GM23338 (cell line): ENCODE data around the gene LCE1F. TPM values are rescaled to one million over a fixed set of nuclear protein-coding genes. Genes with fewer than 3 reads are reported as not detected.

Source experiments
- ATAC-seq: fragments of 200-7000 bp; cut with Tn5 transposase; 3 replicates; pipeline ENCODE4 v1.9.1; 2020
- DNase-seq: peaks from one replicate; pipeline ENCODE4 v3.0.0-alpha.2; 2015; ENCODE audit warnings: low spot score
- H2AFZ ChIP-seq: fragments of 200-600 bp; sonication (generic); 2 replicates; pipeline ENCODE4 v1.8.0; 2016; ENCODE audit warnings: antibody characterized with exemption, mild to moderate bottlenecking, moderate library complexity
- H3F3A ChIP-seq: fragments of 200-600 bp; sonication (generic); replicated peaks from 2 replicates; pipeline ENCODE4 v1.8.0; 2017; ENCODE audit warnings: antibody characterized with exemption, mixed run types, low read depth
- H3K27ac ChIP-seq: fragments of 200-600 bp; sonication (generic); 2 replicates; pipeline ENCODE4 v1.6.1; 2016; ENCODE audit warnings: low read depth
- H3K27me3 ChIP-seq: fragments of 200-600 bp; sonication (generic); 2 replicates; pipeline ENCODE4 v1.8.0; 2016; ENCODE audit warnings: mild to moderate bottlenecking, mixed run types, moderate library complexity; ENCODE audit not compliant: insufficient read depth
- H3K36me3 ChIP-seq: fragments of 200-600 bp; sonication (generic); 2 replicates; pipeline ENCODE4 v1.8.0; 2016; ENCODE audit warnings: mild to moderate bottlenecking; ENCODE audit not compliant: insufficient read depth
- H3K4me1 ChIP-seq: fragments of 200-600 bp; sonication (generic); 2 replicates; pipeline ENCODE4 v1.8.0; 2016; ENCODE audit warnings: mild to moderate bottlenecking, moderate library complexity; ENCODE audit not compliant: insufficient read depth
- H3K4me2 ChIP-seq: fragments of 200-600 bp; sonication (generic); 2 replicates; pipeline ENCODE4 v1.7.1; 2017; ENCODE audit warnings: mixed run types
- H3K4me3 ChIP-seq: fragments of 200-600 bp; sonication (generic); 2 replicates; pipeline ENCODE4 v1.6.1; 2016; ENCODE audit warnings: mixed run types
- H3K79me2 ChIP-seq: fragments of 200-600 bp; sonication (generic); replicated peaks from 2 replicates; pipeline ENCODE4 v1.8.0; 2017; ENCODE audit warnings: mild to moderate bottlenecking; ENCODE audit not compliant: insufficient read depth
- H3K9me2 ChIP-seq: fragments of 200-600 bp; sonication (generic); 2 replicates; pipeline ENCODE4 v1.8.0; 2017; ENCODE audit not compliant: insufficient read depth
- H4K20me1 ChIP-seq: fragments of 200-600 bp; sonication (generic); replicated peaks from 2 replicates; pipeline ENCODE4 v1.8.0; 2017; ENCODE audit warnings: mild to moderate bottlenecking; ENCODE audit not compliant: insufficient read depth
- H3K27ac Mint-ChIP-seq: 2 replicates; pipeline ENCODE4 v1.8.0; 2020; ENCODE audit warnings: inconsistent platforms, mild to moderate bottlenecking, moderate library complexity, mixed read lengths
- H3K27me3 Mint-ChIP-seq: 3 replicates; pipeline ENCODE4 v1.8.0; 2022; ENCODE audit warnings: low read depth, mild to moderate bottlenecking, moderate library complexity, mixed read lengths, inconsistent platforms; ENCODE audit not compliant: insufficient read depth, poor library complexity
- H3K36me3 Mint-ChIP-seq: 3 replicates; pipeline ENCODE4 v1.8.0; 2021; ENCODE audit warnings: low read depth, mild to moderate bottlenecking, inconsistent platforms, moderate library complexity, mixed read lengths
- H3K4me1 Mint-ChIP-seq: 3 replicates; pipeline ENCODE4 v1.8.0; 2020; ENCODE audit warnings: mild to moderate bottlenecking, inconsistent platforms, mixed read lengths
- H3K4me3 Mint-ChIP-seq: 3 replicates; pipeline ENCODE4 v1.8.0; 2021; ENCODE audit warnings: moderate library complexity, mild to moderate bottlenecking, inconsistent platforms, mixed read lengths
- H3K9me3 Mint-ChIP-seq: 3 replicates; pipeline ENCODE4 v1.8.0; 2020; ENCODE audit warnings: moderate library complexity, mild to moderate bottlenecking, inconsistent platforms, mixed read lengths
- STAT1 ChIP-seq: IDR thresholded peaks from one replicate; pipeline ENCODE4 v1.6.1; 2016; ENCODE audit warnings: antibody characterized with exemption; ENCODE audit not compliant: unreplicated experiment
- ZNF331 ChIP-seq: fragments of 250-450 bp; sonication (Bioruptor Pico); IDR thresholded peaks from 2 replicates; pipeline ENCODE4 v1.5.0; 2020; ENCODE audit warnings: low read depth, mild to moderate bottlenecking, moderate library complexity
- ZNF462 ChIP-seq: fragments of 250-450 bp; sonication (Bioruptor Pico); IDR thresholded peaks from 2 replicates; pipeline ENCODE4 v1.5.0; 2020; ENCODE audit warnings: mild to moderate bottlenecking, moderate library complexity
- polyA plus RNA-seq: library from polyadenylated mRNA; unstranded; fragments of >200 nt; fragmentation: Nextera tagmentation; extraction: Ambion mirVana; gene quantifications from 2 replicates; pipeline ENCODE4 v1.2.1, GENCODE V29; 2016
- total RNA-seq: library from RNA; depleted of rRNA; stranded (reverse); fragments of >200 nt; shearing (Covaris generic); gene quantifications from 2 replicates; pipeline ENCODE4 v1.2.3, GENCODE V29; 2014
- TF ChIP-seq, protein P1 (sequence below): IDR thresholded peaks from one replicate; pipeline ENCODE4 v1.6.1; 2018; ENCODE audit warnings: antibody characterized with exemption; ENCODE audit not compliant: unreplicated experiment

Gene LCE1F
- total and polyA plus RNA-seq, 2 experiments from 2014 or later, result not detected

DNA sequence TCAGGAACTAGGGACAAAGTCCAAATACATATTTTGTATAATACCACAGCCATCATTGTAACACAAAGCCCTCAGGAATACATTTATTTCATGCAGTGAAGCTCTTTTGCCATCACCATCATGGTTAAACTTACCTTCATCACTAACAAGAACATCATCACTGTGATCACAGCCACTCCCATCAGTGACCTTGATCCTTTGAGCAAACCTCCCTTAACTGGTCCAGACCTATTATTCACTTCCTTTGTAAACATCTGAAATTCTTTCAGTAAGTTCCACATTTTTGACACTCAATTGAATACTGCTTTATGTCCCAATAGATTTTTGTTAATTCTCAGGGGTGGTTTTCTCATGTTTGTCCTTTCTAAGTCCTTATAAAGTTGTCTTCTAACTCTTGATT lies 33.3 kb upstream of the LCE1F start (continued):
- no peak for TF ChIP-seq ZNF462 (CRISPR knock-in tag)

DNA sequence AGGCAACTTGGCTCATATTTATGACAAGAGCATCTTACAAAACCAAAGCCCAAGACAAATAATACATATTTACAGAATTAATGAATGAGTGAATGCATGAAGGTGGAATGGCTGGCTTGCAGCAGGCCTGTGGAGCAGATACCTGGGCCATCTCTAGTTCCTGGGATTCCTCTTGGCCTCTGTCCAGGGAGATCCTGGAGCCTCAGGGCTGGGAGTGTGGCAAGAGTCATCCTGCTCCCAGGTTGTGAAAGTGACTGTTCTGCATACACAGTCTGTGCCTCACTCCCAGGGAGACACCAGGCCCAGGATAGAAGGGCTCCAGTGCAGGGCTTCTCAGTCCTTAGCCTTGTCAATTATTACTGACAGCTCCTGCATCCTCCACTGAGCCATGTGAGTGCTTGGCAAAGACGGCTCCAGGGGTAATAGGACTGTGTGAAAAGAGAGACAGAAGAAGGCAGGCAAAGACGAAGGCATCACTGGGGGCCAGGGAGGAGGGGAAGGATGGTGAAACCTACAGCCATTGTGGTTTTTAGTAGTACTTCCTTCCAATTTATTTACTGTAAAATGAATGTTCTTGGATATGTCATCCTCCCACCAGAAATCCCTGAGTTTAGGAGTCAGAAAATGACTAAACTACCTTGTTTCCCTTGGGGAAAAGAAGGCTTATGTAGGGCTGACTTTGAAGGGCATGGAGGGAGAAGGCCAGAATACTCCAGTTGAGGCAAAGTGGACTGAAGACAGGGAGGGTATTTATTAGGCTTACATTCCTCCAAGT lies 31.4 kb upstream of the LCE1F start:
- peaks cover 7% of the 10 kb centered on the region for H3K4me1 Mint-ChIP-seq
- H3K4me1 ChIP-seq, result peaks cover 12% of the 10 kb centered on the region
- DNase-seq (no peak), ATAC-seq (no peak)
- no peaks in the 10 kb centered on the region for H3K36me3 ChIP-seq
- no peaks in the 10 kb centered on the region for H4K20me1 ChIP-seq
- peaks cover 3% of the 10 kb centered on the region for H3K27me3 Mint-ChIP-seq
- no peaks in the 10 kb centered on the region for H3F3A ChIP-seq
- H3K4me3 Mint-ChIP-seq, result no peak overlapping the region
- H3K27me3 ChIP-seq, result no peaks in the 10 kb centered on the region
- peak overlapping the region; percentile 43; the same call in 1 of the 2 replicates for H2AFZ ChIP-seq
- no peaks in the 10 kb centered on the region for H3K36me3 Mint-ChIP-seq
- H3K9me2 ChIP-seq, result peaks cover 15% of the 10 kb centered on the region
- H3K9me3 Mint-ChIP-seq, result no peaks in the 10 kb centered on the region; the same call in 2 of the 3 replicates
- H3K79me2 ChIP-seq, result no peaks in the 10 kb centered on the region
- H3K4me3 ChIP-seq, result no peak overlapping the region
- H3K27ac Mint-ChIP-seq, result no peak overlapping the region
- H3K27ac ChIP-seq, result no peak overlapping the region
- no peak overlapping the region for H3K4me2 ChIP-seq
- TF ChIP-seq, protein P1, sequence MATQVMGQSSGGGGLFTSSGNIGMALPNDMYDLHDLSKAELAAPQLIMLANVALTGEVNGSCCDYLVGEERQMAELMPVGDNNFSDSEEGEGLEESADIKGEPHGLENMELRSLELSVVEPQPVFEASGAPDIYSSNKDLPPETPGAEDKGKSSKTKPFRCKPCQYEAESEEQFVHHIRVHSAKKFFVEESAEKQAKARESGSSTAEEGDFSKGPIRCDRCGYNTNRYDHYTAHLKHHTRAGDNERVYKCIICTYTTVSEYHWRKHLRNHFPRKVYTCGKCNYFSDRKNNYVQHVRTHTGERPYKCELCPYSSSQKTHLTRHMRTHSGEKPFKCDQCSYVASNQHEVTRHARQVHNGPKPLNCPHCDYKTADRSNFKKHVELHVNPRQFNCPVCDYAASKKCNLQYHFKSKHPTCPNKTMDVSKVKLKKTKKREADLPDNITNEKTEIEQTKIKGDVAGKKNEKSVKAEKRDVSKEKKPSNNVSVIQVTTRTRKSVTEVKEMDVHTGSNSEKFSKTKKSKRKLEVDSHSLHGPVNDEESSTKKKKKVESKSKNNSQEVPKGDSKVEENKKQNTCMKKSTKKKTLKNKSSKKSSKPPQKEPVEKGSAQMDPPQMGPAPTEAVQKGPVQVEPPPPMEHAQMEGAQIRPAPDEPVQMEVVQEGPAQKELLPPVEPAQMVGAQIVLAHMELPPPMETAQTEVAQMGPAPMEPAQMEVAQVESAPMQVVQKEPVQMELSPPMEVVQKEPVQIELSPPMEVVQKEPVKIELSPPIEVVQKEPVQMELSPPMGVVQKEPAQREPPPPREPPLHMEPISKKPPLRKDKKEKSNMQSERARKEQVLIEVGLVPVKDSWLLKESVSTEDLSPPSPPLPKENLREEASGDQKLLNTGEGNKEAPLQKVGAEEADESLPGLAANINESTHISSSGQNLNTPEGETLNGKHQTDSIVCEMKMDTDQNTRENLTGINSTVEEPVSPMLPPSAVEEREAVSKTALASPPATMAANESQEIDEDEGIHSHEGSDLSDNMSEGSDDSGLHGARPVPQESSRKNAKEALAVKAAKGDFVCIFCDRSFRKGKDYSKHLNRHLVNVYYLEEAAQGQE, result no peak
- TF ChIP-seq ZNF331 (CRISPR knock-in tag) (no peak), STAT1 (no peak), ZNF462 (CRISPR knock-in tag) (no peak)
